Colonic mucosa (tissue), 4 donors: Measurements from ENCODE around the gene TNIK. TPM values are rescaled to one million over a fixed set of nuclear protein-coding genes. Genes with fewer than 3 reads are reported as not detected.

Experiments
- DNase-seq: peaks from one replicate; pipeline ENCODE4 v3.0.0-alpha.2; 2020
- H3K27ac ChIP-seq: fragments of 200-600 bp; one replicate; pipeline ENCODE4 v1.8.0; 2021
- H3K27me3 ChIP-seq: fragments of 200-600 bp; one replicate; pipeline ENCODE4 v1.8.0; 2021
- H3K36me3 ChIP-seq: fragments of 200-600 bp; one replicate; pipeline ENCODE4 v1.8.0; 2021
- H3K4me1 ChIP-seq: fragments of 200-600 bp; one replicate; pipeline ENCODE4 v1.8.0; 2021; ENCODE audit warnings: mild to moderate bottlenecking
- H3K4me3 ChIP-seq: fragments of 200-600 bp; one replicate; pipeline ENCODE4 v1.8.0; 2021
- H3K9ac ChIP-seq, 2 donors: one replicate each; pipeline ENCODE4 v1.7.0; 2013; ENCODE audit warnings: control low read depth in 2 of 2, low read depth in 2 of 2, low read length in 2 of 2
- H3K9me3 ChIP-seq: fragments of 200-600 bp; one replicate; pipeline ENCODE4 v1.8.0; 2021
- intact Hi-C: fragments of 100-400 bp; cut with DNase I; formaldehyde crosslinking; loops from one replicate; pipeline ENCODE4 v1.14.1; 2022
- total RNA-seq, 2 donors: library from RNA; stranded (reverse); fragmentation: NEBNext Ultra II Directional in 1 of 2; extraction: Animal tissue kit (Norgen Biotek cat#: 25700) in 1 of 2; gene quantifications; one replicate each; pipeline ENCODE4 v1.2.1, GENCODE V29; 2021
- TF ChIP-seq, protein P1 (sequence below): fragments of 200-600 bp; IDR thresholded peaks from one replicate; pipeline ENCODE4 v1.8.0; 2022; ENCODE audit warnings: antibody characterized with exemption, mild to moderate bottlenecking
- donor health status: healthy.
- donor health status: DM: no; HTN: no; CAD: no.
- donor health status: DM: no; HTN: no; CAD: no.

The TNIK gene
- 10 to 100 TPM; 19.9 to 30.9 TPM for total RNA-seq

DNA sequence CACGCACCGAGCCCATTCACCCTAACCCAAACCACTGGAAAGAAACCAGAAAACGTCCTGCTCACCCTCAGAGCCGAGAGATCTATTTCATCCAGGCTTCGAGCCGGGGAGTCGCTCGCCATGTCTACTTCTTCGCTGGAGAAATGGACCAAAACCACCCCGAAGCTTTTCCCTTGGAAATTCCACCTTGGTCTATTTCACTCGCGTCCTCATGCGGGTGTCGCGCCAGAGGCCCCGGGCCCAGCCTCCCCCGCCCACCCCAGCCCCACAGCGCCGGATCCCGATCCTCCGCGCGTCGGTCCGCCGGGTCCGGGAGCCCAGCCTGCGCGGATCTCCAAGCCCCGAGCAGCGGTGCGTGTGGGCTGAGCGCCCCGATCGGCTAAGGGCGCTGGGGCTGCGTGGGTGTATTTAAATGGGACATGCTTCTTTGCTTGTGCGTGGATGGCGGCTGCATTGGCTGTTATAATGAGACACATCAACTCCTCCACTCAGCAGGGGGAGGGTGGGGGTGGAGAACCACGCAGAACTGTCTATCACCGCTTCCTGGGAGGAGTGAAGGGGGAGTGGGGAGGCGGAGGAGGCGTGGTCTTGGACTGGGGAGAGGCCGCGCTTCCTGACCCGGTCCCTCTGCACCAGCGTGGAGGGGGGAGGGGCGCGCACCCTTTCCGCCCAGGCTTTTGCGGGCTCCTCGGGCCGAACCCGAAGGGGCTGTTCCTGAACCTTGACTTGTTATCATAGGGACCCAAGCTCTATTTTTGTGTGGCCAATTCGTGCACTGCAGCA, at the start of gene TNIK:
TSS of gene TNIK (minus strand) at position 464 of the 783 bp plus-strand sequence. CDS start at position 122, 342 bp downstream.
- peak within 1 kb of the TSS; percentile 85 for H3K27ac ChIP-seq
- H3K36me3 ChIP-seq = no peaks in the 10 kb centered on the region
- peak within 1 kb of the TSS; percentile 78 for H3K4me3 ChIP-seq
- H3K4me1 ChIP-seq = no peaks in the 10 kb centered on the region
- peak; percentile 98 for DNase-seq
- no peaks in the 10 kb centered on the region for H3K9me3 ChIP-seq
- peak within 1 kb of the TSS; percentile 68 to 82 for H3K9ac ChIP-seq
- intact Hi-C loops = no loop called here
- TF ChIP-seq, protein P1, sequence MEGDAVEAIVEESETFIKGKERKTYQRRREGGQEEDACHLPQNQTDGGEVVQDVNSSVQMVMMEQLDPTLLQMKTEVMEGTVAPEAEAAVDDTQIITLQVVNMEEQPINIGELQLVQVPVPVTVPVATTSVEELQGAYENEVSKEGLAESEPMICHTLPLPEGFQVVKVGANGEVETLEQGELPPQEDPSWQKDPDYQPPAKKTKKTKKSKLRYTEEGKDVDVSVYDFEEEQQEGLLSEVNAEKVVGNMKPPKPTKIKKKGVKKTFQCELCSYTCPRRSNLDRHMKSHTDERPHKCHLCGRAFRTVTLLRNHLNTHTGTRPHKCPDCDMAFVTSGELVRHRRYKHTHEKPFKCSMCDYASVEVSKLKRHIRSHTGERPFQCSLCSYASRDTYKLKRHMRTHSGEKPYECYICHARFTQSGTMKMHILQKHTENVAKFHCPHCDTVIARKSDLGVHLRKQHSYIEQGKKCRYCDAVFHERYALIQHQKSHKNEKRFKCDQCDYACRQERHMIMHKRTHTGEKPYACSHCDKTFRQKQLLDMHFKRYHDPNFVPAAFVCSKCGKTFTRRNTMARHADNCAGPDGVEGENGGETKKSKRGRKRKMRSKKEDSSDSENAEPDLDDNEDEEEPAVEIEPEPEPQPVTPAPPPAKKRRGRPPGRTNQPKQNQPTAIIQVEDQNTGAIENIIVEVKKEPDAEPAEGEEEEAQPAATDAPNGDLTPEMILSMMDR = no peak
- no peaks in the 10 kb centered on the region for H3K27me3 ChIP-seq

DNA sequence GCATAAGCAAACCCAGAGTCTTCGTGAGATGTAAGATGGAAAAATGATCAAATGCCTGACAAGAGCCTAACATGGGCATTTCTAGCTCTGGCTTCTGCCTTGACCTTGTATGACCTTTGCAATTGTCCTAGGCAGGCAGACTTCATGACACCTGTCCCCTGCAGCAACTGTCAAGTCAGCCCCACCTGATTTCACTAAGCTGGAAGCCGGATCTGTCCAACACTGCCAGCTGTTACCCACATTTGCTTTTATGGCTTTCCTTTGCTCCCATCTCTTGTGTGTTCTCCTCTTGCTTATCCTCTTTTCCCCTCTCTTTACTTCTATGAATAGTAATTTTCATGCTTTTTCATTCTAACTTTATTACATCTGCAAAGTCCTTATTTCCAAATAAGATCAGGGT, 48.5 kb upstream of the TNIK start:
- no peaks in the 10 kb centered on the region for H3K27me3 ChIP-seq
- no peaks in the 10 kb centered on the region for H3K4me1 ChIP-seq
- H3K36me3 ChIP-seq = no peaks in the 10 kb centered on the region
- no peak overlapping the region for H3K27ac ChIP-seq
- no peak for DNase-seq
- TF ChIP-seq, protein P1 = no peak
- no peaks in the 10 kb centered on the region for H3K9me3 ChIP-seq
- no peak overlapping the region for H3K9ac ChIP-seq
- intact Hi-C loops = no loop called here
- H3K4me3 ChIP-seq = no peak overlapping the region

DNA sequence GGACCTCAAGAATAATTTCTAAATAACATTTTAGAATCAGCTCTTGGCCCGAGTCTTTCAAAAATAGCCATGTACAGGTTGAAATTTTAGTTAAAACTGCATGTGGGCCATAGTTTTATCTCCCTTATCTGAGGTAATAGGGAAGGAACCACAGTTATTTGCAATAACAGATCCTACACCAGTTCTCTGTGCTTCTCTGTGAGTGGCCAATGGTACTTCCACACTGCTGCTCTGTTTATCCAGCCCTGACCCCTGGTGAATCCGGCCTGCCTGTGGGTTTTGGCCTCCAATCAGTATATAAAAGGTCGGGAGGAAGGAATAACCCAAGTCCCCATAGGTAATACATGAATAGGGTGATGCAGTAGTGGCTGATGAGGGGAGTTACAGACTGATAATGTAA, 48.0 kb upstream of the TNIK start:
- TF ChIP-seq, protein P1 = no peak
- Histone ChIP-seq H3K9me3 (no peaks in the 10 kb centered on the region), H3K9ac (no peak overlapping the region), H3K4me3 (no peak overlapping the region), H3K27ac (no peak overlapping the region), H3K4me1 (no peaks in the 10 kb centered on the region), H3K36me3 (no peaks in the 10 kb centered on the region), H3K27me3 (no peaks in the 10 kb centered on the region)
- no peak for DNase-seq
- intact Hi-C loops = no loop called here

DNA sequence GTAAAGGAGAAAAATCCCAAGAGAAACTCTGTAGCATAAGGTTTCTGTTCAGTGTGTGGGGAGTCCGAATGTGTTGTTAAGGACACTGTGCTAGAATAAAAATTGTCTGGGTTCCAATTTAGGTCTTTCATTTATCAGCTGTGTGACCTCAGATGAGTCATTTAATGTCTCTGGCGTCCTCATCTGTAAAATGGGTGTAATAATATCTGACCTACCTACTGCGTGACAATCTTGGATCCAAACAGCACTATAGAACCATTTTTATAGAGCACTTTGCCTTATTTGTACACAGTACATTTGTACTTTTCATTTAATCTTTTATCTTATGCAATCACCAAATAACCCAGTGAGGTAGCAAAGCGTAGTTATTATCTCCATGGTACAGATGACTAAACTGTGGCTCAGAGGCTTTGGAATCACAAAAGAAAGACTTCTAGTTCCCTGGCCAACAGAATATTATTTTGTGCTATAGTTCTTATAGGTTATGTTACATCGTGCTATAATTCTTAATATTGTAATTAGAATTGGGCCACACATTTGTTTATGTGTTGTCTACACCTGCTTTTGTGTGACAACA, 46.6 kb upstream of the TNIK start:
- Histone ChIP-seq H3K4me1 (no peaks in the 10 kb centered on the region), H3K27ac (no peak overlapping the region), H3K9me3 (no peaks in the 10 kb centered on the region), H3K36me3 (no peaks in the 10 kb centered on the region), H3K9ac (no peak overlapping the region), H3K27me3 (no peaks in the 10 kb centered on the region), H3K4me3 (no peak overlapping the region)
- intact Hi-C loops = no loop called here
- TF ChIP-seq, protein P1 = no peak
- DNase-seq = no peak

DNA sequence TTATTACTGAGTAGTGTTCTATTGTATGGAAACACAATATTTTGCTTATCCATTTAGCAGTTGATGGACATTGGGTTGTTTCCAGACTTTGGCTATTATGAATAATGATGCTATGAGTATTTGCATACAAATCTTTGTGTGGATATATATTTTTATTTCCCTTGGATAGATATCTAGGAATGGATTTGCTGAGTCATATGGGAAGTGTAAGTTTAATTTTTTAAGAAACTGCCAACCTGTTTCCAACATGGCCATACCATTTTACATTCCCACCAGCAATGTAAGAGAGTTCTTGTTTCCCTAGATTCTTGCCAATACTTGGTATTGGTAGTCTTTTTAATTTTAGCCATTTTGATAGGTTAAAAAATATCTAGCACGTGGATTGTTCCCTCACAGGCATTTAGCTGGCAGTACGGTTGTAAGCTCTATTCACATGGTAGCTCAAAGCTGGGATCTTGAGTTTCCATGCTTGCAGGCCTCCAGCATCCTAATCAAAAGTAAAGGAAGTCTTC, 45.7 kb upstream of the TNIK start:
- TF ChIP-seq, protein P1 = no peak
- intact Hi-C loops = no loop called here
- Histone ChIP-seq H3K27ac (no peak overlapping the region), H3K27me3 (no peaks in the 10 kb centered on the region), H3K4me1 (no peaks in the 10 kb centered on the region), H3K36me3 (no peaks in the 10 kb centered on the region), H3K9me3 (no peaks in the 10 kb centered on the region), H3K9ac (no peak overlapping the region), H3K4me3 (no peak overlapping the region)
- no peak for DNase-seq
